Rectal smooth muscle tissue (tissue), 1 donor: ENCODE results near the gene ERG.

Experiments used
- H3K27ac ChIP-seq: one replicate; pipeline ENCODE4 v1.7.0; 2013; ENCODE audit warnings: low read depth, low read length, inconsistent platforms
- H3K27me3 ChIP-seq: one replicate; pipeline ENCODE4 v1.7.0; 2013; ENCODE audit warnings: low read length; ENCODE audit not compliant: control insufficient read depth, insufficient read depth
- H3K36me3 ChIP-seq: one replicate; pipeline ENCODE4 v1.7.0; 2013; ENCODE audit warnings: low read length; ENCODE audit not compliant: control insufficient read depth, insufficient read depth
- H3K4me1 ChIP-seq: one replicate; pipeline ENCODE4 v1.7.0; 2013; ENCODE audit warnings: low read length; ENCODE audit not compliant: control insufficient read depth, insufficient read depth
- H3K4me3 ChIP-seq: one replicate; pipeline ENCODE4 v1.7.0; 2013; ENCODE audit warnings: low read length
- H3K9ac ChIP-seq: one replicate; pipeline ENCODE4 v1.7.0; 2013; ENCODE audit warnings: low read length

The ERG gene

DNA sequence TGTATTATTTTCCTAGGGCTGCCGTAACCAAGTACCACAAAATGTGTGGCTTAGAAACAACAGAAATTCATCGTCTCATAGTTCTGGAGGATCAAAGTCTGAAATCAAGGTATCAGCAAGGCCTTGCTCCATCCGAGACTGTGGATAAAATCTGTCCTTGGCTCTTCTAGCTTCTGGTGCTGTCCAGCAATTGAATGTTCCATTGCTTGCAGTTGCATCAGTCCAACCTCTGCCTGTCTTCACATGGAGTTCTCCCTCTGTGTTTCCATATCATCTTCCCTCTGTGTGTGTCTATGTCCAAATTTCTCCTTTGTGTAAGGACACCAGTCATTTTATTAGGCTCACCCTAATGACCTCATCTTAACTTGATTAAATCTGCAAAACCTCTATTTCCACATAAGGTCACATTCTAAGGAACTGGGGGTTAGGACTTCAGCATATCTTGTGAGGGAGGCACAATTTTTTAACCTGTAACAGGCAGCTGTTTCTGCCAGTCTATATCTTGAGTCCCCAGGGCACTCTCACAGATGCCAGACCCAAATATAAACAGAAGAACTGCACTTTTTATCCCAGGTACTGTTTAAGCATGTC lies 84.2 kb downstream of the ERG start:
- Histone ChIP-seq H3K9ac (no peak overlapping the region), H3K36me3 (no peaks in the 10 kb centered on the region), H3K27me3 (no peaks in the 10 kb centered on the region), H3K4me1 (no peaks in the 10 kb centered on the region), H3K27ac (no peak overlapping the region), H3K4me3 (no peak overlapping the region)

DNA sequence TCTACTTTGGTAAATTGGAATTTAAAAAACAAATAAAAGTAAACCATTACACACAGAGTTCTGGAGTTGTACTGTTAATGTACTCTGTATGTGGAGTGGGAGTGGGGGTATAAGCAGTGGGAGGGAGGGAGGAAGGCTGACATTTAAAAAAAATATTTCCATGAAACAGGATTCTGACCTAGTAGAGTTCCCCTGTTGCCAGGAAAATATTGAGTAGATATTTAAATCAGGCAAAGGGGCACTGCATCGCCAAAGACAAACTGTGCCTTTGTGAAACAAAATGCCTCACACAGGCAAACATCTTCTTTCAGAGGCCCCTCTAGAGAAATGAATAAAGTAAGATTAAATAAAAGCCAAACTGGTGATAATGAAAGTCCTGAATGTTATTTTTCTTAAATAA lies 87.8 kb downstream of the ERG start:
- H3K27ac ChIP-seq, result no peak overlapping the region
- no peak overlapping the region for H3K4me3 ChIP-seq
- no peaks in the 10 kb centered on the region for H3K36me3 ChIP-seq
- H3K27me3 ChIP-seq, result no peaks in the 10 kb centered on the region
- H3K4me1 ChIP-seq, result no peaks in the 10 kb centered on the region
- H3K9ac ChIP-seq, result no peak overlapping the region

DNA sequence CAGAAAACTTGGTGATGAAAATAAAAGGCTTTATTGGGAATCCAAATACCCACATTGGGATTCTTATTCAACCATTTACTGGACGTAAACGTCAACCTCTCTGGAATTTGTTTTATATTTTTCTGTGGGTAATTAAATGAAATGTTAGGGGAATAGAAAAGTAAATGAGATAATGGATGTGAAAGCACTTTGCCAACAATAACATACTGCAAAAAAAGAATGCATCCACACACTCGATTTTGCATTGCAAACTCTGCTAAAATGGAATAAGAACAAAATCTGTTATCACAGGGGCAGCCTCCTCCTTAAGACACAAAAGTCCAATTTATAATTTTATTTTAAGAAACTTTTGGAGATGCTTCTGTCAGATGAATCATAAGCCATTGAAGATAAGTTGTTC lies 88.4 kb downstream of the ERG start:
- H3K4me1 ChIP-seq, result no peaks in the 10 kb centered on the region
- H3K36me3 ChIP-seq, result no peaks in the 10 kb centered on the region
- no peak overlapping the region for H3K27ac ChIP-seq
- no peak overlapping the region for H3K9ac ChIP-seq
- H3K4me3 ChIP-seq, result no peak overlapping the region
- H3K27me3 ChIP-seq, result no peaks in the 10 kb centered on the region

DNA sequence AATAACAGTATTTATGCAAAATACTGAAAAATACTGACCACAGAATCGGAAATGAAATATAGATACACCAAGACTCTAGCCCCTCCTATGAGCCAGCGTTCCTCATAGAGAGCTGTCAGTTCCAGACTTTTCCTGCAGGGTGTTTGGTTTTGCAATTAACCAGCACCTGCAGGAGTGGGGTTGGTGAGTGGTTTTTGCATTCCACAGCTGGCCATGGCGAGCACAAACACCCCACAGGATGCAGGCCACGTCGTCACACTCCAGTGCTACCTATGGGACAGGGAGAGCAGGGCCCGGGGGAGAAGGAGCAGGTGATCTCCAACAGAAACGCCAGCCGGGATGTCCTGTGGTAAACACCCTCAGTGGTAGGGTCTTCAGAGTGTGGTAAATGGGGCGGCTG lies 94.1 kb downstream of the ERG start:
- Histone ChIP-seq H3K9ac (no peak overlapping the region), H3K27me3 (no peaks in the 10 kb centered on the region), H3K4me3 (no peak overlapping the region), H3K36me3 (no peaks in the 10 kb centered on the region), H3K4me1 (no peaks in the 10 kb centered on the region), H3K27ac (no peak overlapping the region)

DNA sequence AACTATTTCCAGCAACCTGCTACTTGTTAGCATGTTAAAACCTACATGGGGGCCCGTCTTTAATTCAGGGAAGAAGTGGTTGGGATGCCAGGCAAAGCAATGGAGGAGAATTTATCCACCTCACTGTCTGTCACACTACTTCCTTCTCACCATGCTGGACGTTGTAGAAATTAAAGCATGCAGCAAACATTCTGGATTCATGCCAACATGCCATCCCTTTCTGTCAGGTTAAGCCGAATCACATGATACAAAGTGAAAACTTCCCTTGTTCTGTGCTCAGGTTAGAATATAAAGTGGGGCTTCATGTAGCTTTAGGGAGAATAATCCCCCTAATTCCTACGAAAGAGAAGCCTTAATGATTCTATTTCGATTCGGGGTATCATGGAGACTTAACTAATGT lies 95.5 kb downstream of the ERG start:
- Histone ChIP-seq H3K4me1 (no peaks in the 10 kb centered on the region), H3K4me3 (no peak overlapping the region), H3K27ac (no peak overlapping the region), H3K36me3 (no peaks in the 10 kb centered on the region), H3K27me3 (no peaks in the 10 kb centered on the region), H3K9ac (no peak overlapping the region)

DNA sequence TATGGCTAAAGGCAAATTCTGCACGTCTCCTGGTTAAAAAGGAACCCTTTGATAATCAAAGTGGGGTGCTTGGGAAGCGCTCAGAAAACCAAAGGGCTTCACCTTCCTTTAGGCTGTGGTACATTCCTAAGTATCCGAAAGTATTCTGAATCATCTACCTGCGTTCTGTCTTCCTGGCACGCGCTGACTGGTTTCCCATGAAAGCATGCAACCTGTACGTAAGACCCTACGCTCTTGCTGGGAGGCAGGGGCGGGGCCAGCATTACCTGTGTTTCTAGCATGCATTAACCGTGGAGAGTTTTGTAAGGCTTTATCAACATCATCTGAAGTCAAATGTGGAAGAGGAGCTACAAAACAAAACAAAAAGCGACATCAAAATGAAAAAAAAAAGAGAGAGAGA lies 96.0 kb downstream of the ERG start:
- Histone ChIP-seq H3K36me3 (no peaks in the 10 kb centered on the region), H3K4me3 (no peak overlapping the region), H3K27ac (no peak overlapping the region), H3K4me1 (no peaks in the 10 kb centered on the region), H3K9ac (no peak overlapping the region), H3K27me3 (no peaks in the 10 kb centered on the region)

DNA sequence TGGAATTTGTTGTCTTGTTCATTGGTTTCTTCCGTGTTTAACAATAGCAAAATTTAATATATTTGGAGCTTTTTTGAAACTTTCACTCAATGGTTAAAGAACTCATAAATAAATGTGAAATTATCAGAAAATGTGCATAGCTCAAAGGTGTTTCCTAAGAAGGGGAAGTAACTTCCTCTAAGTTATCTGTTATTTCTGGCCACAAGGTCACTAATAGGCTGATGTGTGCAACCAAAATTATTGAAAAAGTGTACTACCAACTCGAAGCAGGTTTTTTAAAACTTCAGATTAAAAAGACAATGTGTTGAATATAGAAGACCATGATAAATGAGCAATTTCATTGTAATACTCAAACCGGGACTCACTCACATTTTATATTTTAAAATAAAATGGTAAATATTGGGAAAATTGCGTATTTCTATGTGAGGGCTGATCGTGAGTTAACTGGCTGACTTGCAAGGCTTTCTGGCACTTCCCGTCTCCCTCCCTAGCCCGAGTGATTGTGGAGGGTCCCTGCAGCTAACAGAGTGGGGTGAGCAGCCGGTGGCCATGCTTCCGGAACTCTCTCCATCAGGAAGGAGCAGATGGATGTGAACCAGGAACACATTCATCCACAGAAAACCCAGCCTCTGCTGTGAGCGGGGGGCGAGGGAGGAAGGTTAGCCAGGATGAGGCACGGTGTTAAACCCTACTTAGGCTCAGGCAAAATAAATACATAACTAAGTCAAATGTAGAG lies 96.9 kb downstream of the ERG start:
- Histone ChIP-seq H3K27ac (no peak overlapping the region), H3K9ac (no peak overlapping the region), H3K4me3 (no peak overlapping the region), H3K4me1 (no peaks in the 10 kb centered on the region), H3K27me3 (no peaks in the 10 kb centered on the region), H3K36me3 (no peaks in the 10 kb centered on the region)

DNA sequence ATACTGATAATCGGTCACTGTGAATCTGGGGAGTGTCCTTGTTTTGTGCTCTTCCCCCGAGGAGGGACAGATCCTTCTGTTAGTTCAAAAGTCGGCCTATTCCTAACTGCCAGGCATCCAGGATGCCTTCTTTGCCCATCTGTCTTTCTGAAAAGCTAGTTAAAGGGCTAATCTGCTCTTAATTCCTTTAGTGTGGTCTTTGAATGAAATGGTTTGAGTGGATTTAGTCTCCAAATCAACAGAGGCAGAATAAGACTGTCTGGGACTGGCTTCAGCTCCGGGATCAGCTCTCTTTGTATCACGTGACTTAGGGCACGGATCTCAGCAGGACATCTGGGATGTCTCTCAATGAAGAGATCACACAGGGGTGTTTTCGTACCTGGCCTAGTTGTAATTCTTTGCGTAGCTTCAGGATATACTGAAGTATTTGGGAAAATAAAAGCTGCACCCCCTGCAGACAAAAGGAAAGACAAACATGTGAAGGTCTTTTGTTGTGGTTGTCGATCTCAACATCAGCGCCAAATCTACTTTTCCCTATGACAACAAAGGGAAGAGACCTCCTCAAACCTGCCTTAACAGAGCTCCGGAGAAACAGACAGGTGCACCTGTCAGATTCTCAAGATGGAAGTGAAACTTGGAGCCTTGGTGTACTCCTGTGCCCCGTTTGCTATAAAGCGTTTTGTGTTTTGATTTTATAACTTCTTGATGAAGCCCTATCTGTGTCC lies 97.9 kb downstream of the ERG start:
- no peaks in the 10 kb centered on the region for H3K36me3 ChIP-seq
- no peak overlapping the region for H3K9ac ChIP-seq
- no peak overlapping the region for H3K27ac ChIP-seq
- H3K27me3 ChIP-seq, result no peaks in the 10 kb centered on the region
- H3K4me3 ChIP-seq, result no peak overlapping the region
- no peaks in the 10 kb centered on the region for H3K4me1 ChIP-seq

DNA sequence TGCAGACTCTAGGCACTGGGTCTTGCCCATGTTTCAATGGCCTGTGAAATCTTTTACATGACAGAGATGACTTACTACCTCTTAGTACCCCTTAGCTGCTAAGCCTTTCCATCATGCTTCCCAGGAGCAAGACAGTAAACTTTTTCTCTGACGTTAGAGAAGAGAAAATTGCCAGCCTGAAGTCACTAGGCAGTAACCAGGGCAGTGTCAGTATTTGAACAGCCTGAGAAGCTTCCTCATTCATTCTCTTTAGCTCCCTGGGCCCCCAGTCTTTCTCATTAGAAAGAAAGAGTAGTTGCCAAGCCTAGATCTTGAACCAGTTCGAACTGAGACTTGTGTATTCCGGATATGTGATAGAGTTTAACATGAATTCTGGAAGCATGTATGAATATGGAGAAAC lies 99.2 kb downstream of the ERG start:
- Histone ChIP-seq H3K27me3 (no peaks in the 10 kb centered on the region), H3K27ac (no peak overlapping the region), H3K4me3 (no peak overlapping the region), H3K4me1 (no peaks in the 10 kb centered on the region), H3K9ac (no peak overlapping the region), H3K36me3 (no peaks in the 10 kb centered on the region)

DNA sequence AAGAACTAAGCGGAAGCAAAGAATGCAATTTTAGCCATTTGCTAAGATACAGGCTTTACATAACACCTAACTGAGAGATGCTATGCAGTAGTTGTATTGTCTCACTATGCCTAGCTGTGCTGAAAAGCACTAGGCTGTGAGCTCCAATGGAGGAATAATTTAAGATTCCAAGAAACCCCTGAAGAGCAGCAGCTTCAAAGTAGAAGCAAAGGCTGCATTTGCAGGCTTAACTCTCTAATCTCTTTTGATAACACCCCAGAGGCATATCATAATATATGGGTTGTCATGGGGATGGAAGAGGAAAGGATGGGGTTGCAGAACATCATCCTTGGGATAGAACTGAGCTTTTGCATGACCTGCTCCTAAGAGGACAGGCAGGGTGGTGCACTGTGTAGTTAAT lies 102.0 kb downstream of the ERG start:
- Histone ChIP-seq H3K27ac (no peak overlapping the region), H3K9ac (no peak overlapping the region), H3K27me3 (no peaks in the 10 kb centered on the region), H3K4me3 (no peak overlapping the region), H3K4me1 (no peaks in the 10 kb centered on the region), H3K36me3 (no peaks in the 10 kb centered on the region)

DNA sequence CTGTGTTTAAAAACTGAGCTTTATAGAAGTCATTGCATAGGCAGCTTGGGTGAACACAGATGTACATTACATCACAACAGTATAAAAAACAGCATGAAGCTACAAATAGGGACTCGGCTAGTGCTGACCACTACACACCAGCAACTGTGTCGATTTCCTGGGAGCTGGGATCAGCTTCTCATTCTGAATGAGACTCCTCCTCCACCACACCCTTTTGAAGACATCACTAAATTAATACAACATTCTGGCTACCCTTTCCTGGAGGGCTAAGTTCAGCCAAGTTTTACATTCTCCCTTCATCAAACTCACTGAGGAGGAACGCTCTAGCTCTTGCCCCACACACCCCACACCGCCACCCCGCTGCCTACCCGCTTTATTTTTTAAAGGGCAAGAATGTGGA lies 102.7 kb downstream of the ERG start:
- H3K4me1 ChIP-seq, result no peaks in the 10 kb centered on the region
- H3K9ac ChIP-seq, result no peak overlapping the region
- no peaks in the 10 kb centered on the region for H3K36me3 ChIP-seq
- H3K27ac ChIP-seq, result no peak overlapping the region
- H3K4me3 ChIP-seq, result no peak overlapping the region
- no peaks in the 10 kb centered on the region for H3K27me3 ChIP-seq

DNA sequence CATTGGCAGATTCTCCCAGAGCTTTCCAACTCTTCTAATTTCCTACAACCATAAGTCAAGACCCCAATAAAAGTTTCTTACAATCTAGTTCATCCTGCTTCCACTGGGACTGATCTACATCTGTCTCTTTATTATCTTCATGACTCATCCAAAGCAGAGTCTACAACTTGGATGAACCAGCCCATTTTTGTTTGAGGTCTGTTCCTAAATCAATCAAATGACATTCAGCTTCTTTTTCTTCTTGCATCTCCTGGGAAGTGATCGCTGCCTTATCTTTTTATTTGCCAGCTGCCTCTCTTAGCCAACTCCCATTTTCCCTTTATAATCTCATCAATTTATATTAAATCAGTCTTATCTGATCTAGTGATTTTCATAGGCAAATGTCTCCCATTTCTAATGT lies 105.6 kb downstream of the ERG start:
- H3K9ac ChIP-seq, result no peak overlapping the region
- no peaks in the 10 kb centered on the region for H3K27me3 ChIP-seq
- H3K4me3 ChIP-seq, result no peak overlapping the region
- no peak overlapping the region for H3K27ac ChIP-seq
- no peaks in the 10 kb centered on the region for H3K36me3 ChIP-seq
- H3K4me1 ChIP-seq, result no peaks in the 10 kb centered on the region

DNA sequence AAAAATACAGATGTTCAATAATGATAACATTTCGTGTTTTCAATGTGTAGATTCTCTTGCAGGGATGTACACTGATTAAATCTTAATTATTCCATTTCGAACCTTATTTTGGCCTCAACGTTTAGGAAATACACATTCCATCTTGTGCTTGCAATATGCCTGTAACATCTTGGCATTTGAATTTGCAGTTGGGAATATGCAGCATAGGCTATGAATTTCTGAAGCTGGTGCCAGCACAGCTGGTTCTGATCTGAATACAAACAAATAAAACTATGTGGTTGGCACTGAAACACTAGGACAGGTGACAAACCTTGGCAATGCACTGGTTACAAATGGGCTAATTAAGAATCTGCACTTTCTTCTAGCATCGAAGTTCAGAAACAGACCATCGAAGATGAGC lies 108.4 kb downstream of the ERG start:
- Histone ChIP-seq H3K27ac (no peak overlapping the region), H3K27me3 (no peaks in the 10 kb centered on the region), H3K9ac (no peak overlapping the region), H3K36me3 (no peaks in the 10 kb centered on the region), H3K4me3 (no peak overlapping the region), H3K4me1 (no peaks in the 10 kb centered on the region)
